Urothelium cell line (cell line): ENCODE data around the gene RNF19B.
A peak's percentile ranks its signal among the peaks of the same experiment; 100 is the strongest.

ENCODE experiments used
- DNase-seq: peaks from one replicate; pipeline ENCODE4 v3.0.0; 2011; ENCODE audit warnings: low spot score, mixed read lengths
- FAIRE-seq: peaks from 2 replicates; lab custom pipeline; 2011; peaks lifted over from hg19 to GRCh38; lab: Jason Lieb, UNC

Gene RNF19B

GRCh38 chr1:32904797-32905196 lies 59.8 kb downstream of the RNF19B start:
- FAIRE-seq (no peak), DNase-seq (no peak)

- FAIRE-seq (no peak), DNase-seq (no peak)
Measured at GRCh38 chr1:32903991-32904785, 60.4 kb downstream of the RNF19B start.

- FAIRE-seq (no peak), DNase-seq (no peak)
Measured at GRCh38 chr1:32902535-32902920, 62.1 kb downstream of the RNF19B start.

GRCh38 chr1:32901823-32902534 lies 62.6 kb downstream of the RNF19B start:
- FAIRE-seq (no peak), DNase-seq (no peak)

GRCh38 chr1:32900956-32901822 lies 63.4 kb downstream of the RNF19B start, which contains the start of gene TMEM54:
Gene TMEM54 (minus strand): TSS chr1:32901389. CDS start chr1:32901238, 151 bp downstream.
- DNase-seq (peak; percentile 83), FAIRE-seq (peak; percentile 42)

- FAIRE-seq, result no peak
Measured at GRCh38 chr1:32900371-32900955, 64.1 kb downstream of the RNF19B start.

GRCh38 chr1:32899586-32900296 lies 64.9 kb downstream of the RNF19B start:
- peak; percentile 37 for FAIRE-seq
- no peak for DNase-seq

More at GRCh38 chr1:32900371-32900955, 64.1 kb downstream of the RNF19B start:
- DNase-seq, result no peak

- FAIRE-seq (no peak), DNase-seq (no peak)
Measured at GRCh38 chr1:32898958-32899357, 65.7 kb downstream of the RNF19B start.

- DNase-seq (no peak), FAIRE-seq (no peak)
Measured at GRCh38 chr1:32898056-32898455, 66.6 kb downstream of the RNF19B start.

- DNase-seq (no peak), FAIRE-seq (no peak)
Measured at GRCh38 chr1:32897082-32898049, 67.2 kb downstream of the RNF19B start.

- FAIRE-seq (peak; percentile 20), DNase-seq (no peak)
Measured at GRCh38 chr1:32896451-32896850, 68.2 kb downstream of the RNF19B start.

- DNase-seq, result no peak
- FAIRE-seq, result no peak
Measured at GRCh38 chr1:32895325-32896215, 69.0 kb downstream of the RNF19B start.

GRCh38 chr1:32894681-32895080 lies 69.9 kb downstream of the RNF19B start:
- FAIRE-seq (no peak), DNase-seq (no peak)

GRCh38 chr1:32894019-32894600 lies 70.5 kb downstream of the RNF19B start:
- FAIRE-seq (no peak), DNase-seq (no peak)

- no peak for DNase-seq
- no peak for FAIRE-seq
Measured at GRCh38 chr1:32893198-32894018, 71.2 kb downstream of the RNF19B start.

- no peak for FAIRE-seq
Measured at GRCh38 chr1:32892368-32893197, 72.0 kb downstream of the RNF19B start.

More at GRCh38 chr1:32892368-32893197, 72.0 kb downstream of the RNF19B start:
- no peak for DNase-seq
